H1 (cell line): ENCODE data around the gene NGEF. TPM values are rescaled to one million over a fixed set of nuclear protein-coding genes. Genes with fewer than 3 reads are reported as not detected.

Experiments used
- CTCF ChIA-PET: fragments of 300-600 bp; sonication (Branson Sonifier 250); formaldehyde crosslinking; loops from one replicate; lab custom pipeline; 2021; ENCODE audit not compliant: partially characterized antibody; lab: Charles Lee
- POLR2A ChIA-PET: fragments of 300-600 bp; sonication (Branson Sonifier 250); formaldehyde crosslinking; loops from one replicate; lab custom pipeline; 2021; ENCODE audit warnings: inconsistent platforms; ENCODE audit not compliant: partially characterized antibody; lab: Charles Lee
- DNase-seq, 2 experiments: peaks; one replicate each; pipeline versions ENCODE4 v3.0.0 to v3.0.0-alpha.2; 2010 to 2022; ENCODE audit warnings: low spot score in 2 of 2, low read depth in 1 of 2, mixed read lengths in 1 of 2
- FAIRE-seq: peaks from 2 replicates; lab custom pipeline; 2011; peaks lifted over from hg19 to GRCh38; lab: Jason Lieb, UNC
- H2AFZ ChIP-seq: 2 replicates; pipeline ENCODE4 v1.8.1; 2012; ENCODE audit warnings: low read length, inconsistent platforms
- H2AK5ac ChIP-seq: 2 replicates; pipeline ENCODE4 v1.6.1; 2013; ENCODE audit warnings: low read depth, low read length
- H2BK120ac ChIP-seq: replicated peaks from 2 replicates; pipeline ENCODE3; 2013; ENCODE audit warnings: low read depth, low read length, inconsistent platforms
- H2BK12ac ChIP-seq: 2 replicates; pipeline ENCODE4 v1.6.1; 2013; ENCODE audit warnings: low read depth, low read length
- H2BK15ac ChIP-seq: 2 replicates; pipeline ENCODE4 v1.6.1; 2013; ENCODE audit warnings: low read length
- H2BK20ac ChIP-seq: 2 replicates; pipeline ENCODE4 v1.6.1; 2013; ENCODE audit warnings: low read length
- H2BK5ac ChIP-seq: 2 replicates; pipeline ENCODE4 v1.6.1; 2013; ENCODE audit warnings: low read depth, low read length
- H3K14ac ChIP-seq: 2 replicates; pipeline ENCODE4 v1.6.1; 2013; ENCODE audit warnings: inconsistent platforms; ENCODE audit not compliant: insufficient read length
- H3K18ac ChIP-seq: 2 replicates; pipeline ENCODE4 v1.6.1; 2013; ENCODE audit warnings: low read length; ENCODE audit errors: extremely low read depth
- H3K23ac ChIP-seq: 2 replicates; pipeline ENCODE4 v1.6.1; 2013; ENCODE audit warnings: inconsistent platforms; ENCODE audit not compliant: insufficient read length
- H3K23me2 ChIP-seq: 2 replicates; pipeline ENCODE4 v1.6.1; 2013; ENCODE audit warnings: low read depth, low read length
- H3K27ac ChIP-seq: 2 replicates; pipeline ENCODE4 v1.6.1; 2011; ENCODE audit warnings: low read depth, low read length, inconsistent platforms
- H3K27me3 ChIP-seq, 4 experiments: replicated peaks in 1 of 4; 1 replicate in 1 of 4; 2 replicates in 3 of 4; pipeline versions ENCODE4 v1.6.1 to v1.8.1; 2011 to 2013; ENCODE audit warnings: low read length in 3 of 4, mild to moderate bottlenecking in 3 of 4, inconsistent platforms in 2 of 4, mixed read lengths in 2 of 4, moderate library complexity in 1 of 4; ENCODE audit not compliant: control insufficient read depth in 3 of 4, insufficient read depth in 3 of 4; ENCODE audit errors: extremely low read depth in 1 of 4
- H3K36me3 ChIP-seq, 4 experiments: 2 replicates each; pipeline versions ENCODE4 v1.6.1 to v1.8.1; 2011 to 2013; ENCODE audit warnings: mild to moderate bottlenecking in 4 of 4, low read length in 3 of 4, moderate library complexity in 2 of 4, control low read depth in 1 of 4, inconsistent platforms in 1 of 4; ENCODE audit not compliant: insufficient read depth in 4 of 4, control insufficient read depth in 2 of 4
- H3K4ac ChIP-seq: replicated peaks from 2 replicates; pipeline ENCODE3; 2013; ENCODE audit warnings: low read length, low read depth, mixed read lengths, inconsistent platforms; ENCODE audit not compliant: insufficient read length
- H3K4me1 ChIP-seq, 4 experiments: replicated peaks in 1 of 4; 1 replicate in 1 of 4; 2 replicates in 3 of 4; pipeline versions ENCODE4 v1.6.1 to v1.8.1; 2011 to 2013; ENCODE audit warnings: low read length in 3 of 4, inconsistent platforms in 2 of 4, mixed read lengths in 1 of 4; ENCODE audit not compliant: insufficient read depth in 4 of 4, control insufficient read depth in 3 of 4
- H3K4me2 ChIP-seq, 2 experiments: 2 replicates each; pipeline versions ENCODE4 v1.6.1 to v1.8.1; 2011 to 2013; ENCODE audit warnings: low read depth in 2 of 2, low read length in 2 of 2, control low read depth in 1 of 2, inconsistent platforms in 1 of 2, mild to moderate bottlenecking in 1 of 2; ENCODE audit not compliant: insufficient read depth in 1 of 2
- H3K4me3 ChIP-seq, 4 experiments: fragments of 200-600, 300-600 bp in 1 of 4; sonication (generic), shearing (Covaris generic), sonication (Bioruptor Twin) in 1 of 4; 2 replicates each; pipeline versions ENCODE4 v1.5.1 to v1.8.1; 2011 to 2016; ENCODE audit warnings: low read length in 4 of 4, low read depth in 3 of 4, control low read depth in 2 of 4, inconsistent platforms in 2 of 4, mild to moderate bottlenecking in 2 of 4, mixed read lengths in 1 of 4, moderate library complexity in 1 of 4; ENCODE audit not compliant: insufficient read depth in 2 of 4; ENCODE audit errors: extremely low read depth in 1 of 4
- H3K56ac ChIP-seq: replicated peaks from 2 replicates; pipeline ENCODE3; 2013; ENCODE audit warnings: low read depth, mild to moderate bottlenecking, mixed read lengths, low read length, inconsistent platforms; ENCODE audit not compliant: insufficient read length
- H3K79me1 ChIP-seq: 2 replicates; pipeline ENCODE4 v1.6.1; 2013; ENCODE audit warnings: low read depth, low read length, control low read depth
- H3K79me2 ChIP-seq, 2 experiments: 2 replicates each; pipeline versions ENCODE4 v1.6.1 to v1.8.1; 2012 to 2013; ENCODE audit warnings: low read length in 2 of 2, mild to moderate bottlenecking in 2 of 2, inconsistent platforms in 1 of 2; ENCODE audit not compliant: insufficient read depth in 2 of 2, control insufficient read depth in 1 of 2
- H3K9ac ChIP-seq, 4 experiments: replicated peaks in 1 of 4; 1 replicate in 1 of 4; 2 replicates in 3 of 4; pipeline versions ENCODE4 v1.6.1 to v1.8.1; 2011 to 2013; ENCODE audit warnings: low read depth in 3 of 4, low read length in 3 of 4, control low read depth in 2 of 4, mild to moderate bottlenecking in 2 of 4, moderate library complexity in 2 of 4, inconsistent platforms in 1 of 4; ENCODE audit errors: extremely low read depth in 1 of 4
- H3K9me3 ChIP-seq, 2 experiments: 2 replicates each; pipeline versions ENCODE4 v1.6.1 to v1.8.1; 2012 to 2013; ENCODE audit warnings: mild to moderate bottlenecking in 2 of 2, moderate library complexity in 2 of 2, control low read depth in 1 of 2, inconsistent platforms in 1 of 2, low read depth in 1 of 2, low read length in 1 of 2, mixed read lengths in 1 of 2; ENCODE audit not compliant: insufficient read depth in 2 of 2
- H4K20me1 ChIP-seq, 2 experiments: replicated peaks in 1 of 2; 2 replicates each; pipeline versions ENCODE3 to v1.8.1; 2011 to 2013; ENCODE audit warnings: inconsistent platforms in 2 of 2, low read length in 2 of 2, mild to moderate bottlenecking in 1 of 2; ENCODE audit not compliant: insufficient read depth in 2 of 2, control insufficient read depth in 1 of 2
- H4K5ac ChIP-seq: 2 replicates; pipeline ENCODE4 v1.6.1; 2013; ENCODE audit warnings: low read length, low read depth, mixed read lengths, inconsistent platforms; ENCODE audit not compliant: insufficient read length
- H4K8ac ChIP-seq: 2 replicates; pipeline ENCODE4 v1.8.0; 2013; ENCODE audit warnings: mild to moderate bottlenecking, moderate library complexity, low read length, inconsistent platforms; ENCODE audit not compliant: insufficient read depth; ENCODE audit errors: extremely low read depth
- H4K91ac ChIP-seq: replicated peaks from 2 replicates; pipeline ENCODE3; 2013; ENCODE audit warnings: low read length, mixed read lengths, inconsistent platforms; ENCODE audit not compliant: insufficient read length
- CEBPB ChIP-seq: IDR thresholded peaks from 2 replicates; pipeline ENCODE4 v1.6.1; 2012; ENCODE audit warnings: low read depth, low read length
- NRF1 ChIP-seq: IDR thresholded peaks from 2 replicates; pipeline ENCODE4 v1.6.1; 2011; ENCODE audit warnings: mild to moderate bottlenecking, low read depth, low read length, improper control_type of control experiment
- PHF8 ChIP-seq: fragments of 200-600 bp; sonication (generic); conservative IDR thresholded peaks from 2 replicates; pipeline ENCODE4 v1.7.1; 2012; ENCODE audit warnings: low read depth, mild to moderate bottlenecking, inconsistent platforms, low read length, moderate library complexity
- POLR2A ChIP-seq, 2 experiments: IDR thresholded peaks; 1 replicate in 1 of 2; 2 replicates in 1 of 2; pipeline ENCODE4 v1.6.1; 2011; ENCODE audit warnings: low read depth in 2 of 2, low read length in 2 of 2, mild to moderate bottlenecking in 2 of 2; ENCODE audit errors: control extremely low read depth in 1 of 2
- RAD21 ChIP-seq, 2 experiments: IDR thresholded peaks in 1 of 2; conservative IDR thresholded peaks in 1 of 2; 2 replicates each; pipeline ENCODE4 v1.6.1; 2011; ENCODE audit warnings: low read depth in 2 of 2, low read length in 2 of 2, improper control_type of control experiment in 1 of 2, inconsistent platforms in 1 of 2, mild to moderate bottlenecking in 1 of 2, moderate library complexity in 1 of 2
- RBBP5 ChIP-seq: IDR thresholded peaks from 2 replicates; pipeline ENCODE4 v1.7.1; 2012; ENCODE audit warnings: low read depth, mild to moderate bottlenecking, inconsistent platforms, low read length, moderate library complexity, borderline replicate concordance
- SAP30 ChIP-seq: fragments of 300-600 bp; sonication (generic); IDR thresholded peaks from 2 replicates; pipeline ENCODE4 v1.7.1; 2012; ENCODE audit warnings: low read length, moderate library complexity, mild to moderate bottlenecking, inconsistent platforms; ENCODE audit not compliant: insufficient read depth, insufficient replicate concordance
- SUZ12 ChIP-seq: fragments of 200-600 bp; sonication (generic); IDR thresholded peaks from 2 replicates; pipeline ENCODE4 v1.6.1; 2012; ENCODE audit warnings: mild to moderate bottlenecking, inconsistent platforms, low read length, moderate library complexity, mixed read lengths
- TAF7 ChIP-seq: optimal IDR thresholded peaks from 2 replicates; pipeline ENCODE3; 2011; ENCODE audit warnings: low read depth, mild to moderate bottlenecking, inconsistent platforms, low read length, moderate library complexity, borderline replicate concordance
- ZNF274 ChIP-seq: IDR thresholded peaks from 2 replicates; pipeline ENCODE4 v1.7.0; 2012; ENCODE audit warnings: low read length, borderline replicate concordance; ENCODE audit errors: extremely low read depth
- WGBS, 2 experiments: shearing (Covaris generic) in 1 of 2; methylation state at CpG; one replicate each; pipeline versions ENCODE4 v1.1.6 to v1.1.7; 2013 to 2015; ENCODE audit warnings: low lambda C conversion rate in 2 of 2, mixed read lengths in 2 of 2, inconsistent platforms in 1 of 2, low coverage in 1 of 2, missing lambda C conversion rate in 1 of 2; ENCODE audit not compliant: insufficient replicate concordance in 2 of 2, insufficient coverage in 1 of 2, insufficient read length in 1 of 2; ENCODE audit errors: extremely low coverage in 1 of 2, missing lambda C conversion rate in 1 of 2; 5-methylcytosine and 5-hydroxymethylcytosine counted together
- polyA plus RNA-seq, 7 experiments: library from polyadenylated mRNA; depleted of rRNA in 3 of 7; stranded (reverse) in 5 of 7; unstranded in 2 of 7; fragments of >200 nt in 5 of 7; fragments of 200-250 nt in 2 of 7; gene quantifications; 1 replicate in 5 of 7; 2 replicates in 1 of 7; 4 replicates in 1 of 7; pipeline versions ENCODE4 v1.2.1 to v1.2.3, GENCODE V29; 2011 to 2013; ENCODE audit warnings: missing spikeins in 2 of 7, mixed read lengths in 2 of 7
- total RNA-seq: library from RNA; stranded (reverse); fragmentation: NEBNext Ultra II Directional; extraction: Animal tissue kit (Norgen Biotek cat#: 25700); gene quantifications from 2 replicates; pipeline ENCODE4 v1.2.1, GENCODE V29; 2021

The NGEF gene
- total and polyA plus RNA-seq, 2 of the 8 experiments (the other 6 are each of a cell fraction or from before 2014, with no cell fraction given) = 2.7 to 3.2 TPM

DNA sequence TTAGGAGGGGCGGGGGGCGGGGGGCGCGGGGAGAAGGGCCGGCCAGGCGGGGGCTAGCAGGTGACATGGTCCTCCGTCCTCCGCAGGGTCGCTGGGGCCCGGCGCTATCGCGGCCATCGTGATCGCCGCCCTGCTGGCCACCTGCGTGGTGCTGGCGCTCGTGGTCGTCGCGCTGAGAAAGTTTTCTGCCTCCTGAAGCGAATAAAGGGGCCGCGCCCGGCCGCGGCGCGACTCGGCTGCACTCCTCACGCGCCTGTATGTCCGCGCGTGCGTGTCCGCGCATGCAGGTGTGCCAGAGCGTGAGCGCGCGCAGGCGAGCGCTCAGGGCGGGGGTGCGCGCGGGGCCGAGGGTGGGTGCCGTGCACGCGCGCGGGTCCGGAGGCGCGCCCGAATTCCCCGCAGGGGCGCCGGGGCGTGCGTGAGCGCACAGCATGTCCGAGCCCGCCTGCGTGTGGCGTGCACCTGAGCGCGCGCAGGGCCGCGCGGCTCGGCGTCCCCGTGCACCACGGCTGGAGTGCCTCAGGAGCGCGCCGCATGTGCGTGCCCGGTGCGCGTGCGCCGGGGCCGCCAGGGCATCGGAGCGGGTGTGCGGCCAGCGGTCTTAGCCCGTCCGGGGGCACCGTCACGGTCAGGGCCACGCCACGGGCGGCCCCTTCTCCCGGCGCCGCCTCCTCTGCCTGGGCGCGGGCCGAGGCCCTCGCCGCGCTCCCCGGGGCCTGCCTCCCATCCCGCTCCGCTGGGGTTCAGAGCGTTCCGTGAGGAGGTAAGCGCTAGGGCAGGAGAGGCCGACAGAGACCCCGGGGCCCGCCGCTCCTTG is 136.7 kb downstream of the NGEF start:
- H4K91ac ChIP-seq = no peak overlapping the region
- peak overlapping the region in 3 of 4 experiments; percentile 48 to 66 (median 53); a peak in 5 of 7 replicates for H3K9ac ChIP-seq
- H3K79me1 ChIP-seq = no peaks in the 10 kb centered on the region
- H4K20me1 ChIP-seq = peaks cover 0 to 4% of the 10 kb centered on the region in 2 experiments
- no peaks in the 10 kb centered on the region for H3K36me3 ChIP-seq
- no peak overlapping the region for H3K23ac ChIP-seq
- H3K4ac ChIP-seq = no peak overlapping the region
- H3K79me2 ChIP-seq = no peaks in the 10 kb centered on the region
- no peaks in the 10 kb centered on the region for H3K9me3 ChIP-seq
- no peak overlapping the region for H3K18ac ChIP-seq
- no peak overlapping the region for H2BK15ac ChIP-seq
- H3K4me3 ChIP-seq = peak overlapping the region; percentile 53 to 73 (median 57)
- H3K27ac ChIP-seq = no peak overlapping the region
- H3K23me2 ChIP-seq = peaks cover 12% of the 10 kb centered on the region; the same call in 1 of the 2 replicates
- H2AFZ ChIP-seq = no peak overlapping the region; the same call in 1 of the 2 replicates
- no peak overlapping the region for H3K56ac ChIP-seq
- H3K4me1 ChIP-seq = peaks cover 0 to 4% (median 1%) of the 10 kb centered on the region in 4 experiments; a peak in 4 of 7 replicates
- DNase-seq (peak in 1 of 2 experiments; percentile 72), FAIRE-seq (no peak)
- H4K8ac ChIP-seq = peak overlapping the region; percentile 57
- CTCF ChIA-PET = interaction anchor here (0.9 to 2.6 kb wide), 4 partner anchors 11 to 210 kb away, joined by 3 to 8 read pairs (median 4); no protein-coding TSS in a partner anchor
- H2AK5ac ChIP-seq = no peak overlapping the region
- POLR2A ChIA-PET = no interaction called here
- H2BK5ac ChIP-seq = no peak overlapping the region
- no peak overlapping the region for H4K5ac ChIP-seq
- H2BK120ac ChIP-seq = no peak overlapping the region
- no peak overlapping the region for H2BK12ac ChIP-seq
- H3K27me3 ChIP-seq = peaks cover 0 to 25% (median 18%) of the 10 kb centered on the region in 4 experiments; a peak in 5 of 7 replicates
- WGBS, 2 experiments = 1% methylated on average over 44 of the region's 119 CpGs; no CpG with 5 or more reads in 1 of the 2 experiments
- H3K14ac ChIP-seq = no peak overlapping the region
- H3K4me2 ChIP-seq = peak overlapping the region; percentile 51 to 84
- H2BK20ac ChIP-seq = no peak overlapping the region
- TF ChIP-seq ZNF274 (no peak), POLR2A (IDR thresholded peaks at IDR 0.05; ENCODE audit: control extremely low read depth in 1 of 2, low read depth in 2 of 2, low read length in 2 of 2) (0 out of 3 replicates have a peak, but pooled peaks of 1 of the 2 experiments have one; percentile 37), SUZ12 (peak; percentile 57; the same call in 1 of the 2 replicates), CEBPB (no peak), NRF1 (peak; percentile 28; the same call in 1 of the 2 replicates), RBBP5 (peak; percentile 90), TAF7 (no peak), PHF8 (no peak; the same call in 1 of the 2 replicates), RAD21 (IDR thresholded peaks at IDR 0.05 in 1 of 2, conservative IDR thresholded peaks at IDR 0.05 in 1 of 2; ENCODE audit: low read depth in 2 of 2, low read length in 2 of 2) (peak in 1 of 2 experiments; percentile 23; a peak in 1 of 4 replicates), SAP30 (no peak)
